A549 (cell line): ENCODE measurements around the gene KRT7. TPM values are rescaled to one million over a fixed set of nuclear protein-coding genes. Genes with fewer than 3 reads are reported as not detected.

Experiments used
- ATAC-seq, 2 experiments: fragments of 200-7000 bp in 1 of 2; fragments of >200 bp in 1 of 2; cut with Nextera tagmentation in 1 of 2; cut with Tn5 transposase in 1 of 2; 3 replicates each; pipeline versions ENCODE4 v1.8.0 to v1.9.1; 2018 to 2020; ENCODE audit warnings: mild to moderate bottlenecking in 1 of 2, moderate library complexity in 1 of 2
- CTCF ChIA-PET: fragments of 300-600 bp; sonication (Branson Sonifier 250); formaldehyde crosslinking; extraction: SDS; loops from one replicate; lab custom pipeline; 2021; ENCODE audit warnings: antibody characterized with exemption, inconsistent platforms; lab: Yijun Ruan, JAX
- POLR2A ChIA-PET: fragments of 350-600 bp; formaldehyde crosslinking; extraction: SDS; loops from one replicate; lab custom pipeline; 2021; ENCODE audit warnings: antibody characterized with exemption, inconsistent platforms; lab: Yijun Ruan, JAX
- DNase-seq, 2 experiments: peaks; one replicate each; pipeline versions ENCODE4 v3.0.0 to v3.0.0-alpha.2; 2011 to 2016; ENCODE audit warnings: low read depth in 1 of 2, low spot score in 1 of 2
- FAIRE-seq: peaks from 2 replicates; lab custom pipeline; 2011; peaks lifted over from hg19 to GRCh38; lab: Jason Lieb, UNC
- H3K27ac ChIP-seq, 2 experiments: fragments of >200 bp; sonication (Bioruptor Twin); formaldehyde crosslinking; 3 replicates each; pipeline ENCODE4 v1.5.1; 2016 to 2017
- H3K4me1 ChIP-seq: fragments of >200 bp; sonication (Bioruptor Twin); formaldehyde crosslinking; 3 replicates; pipeline ENCODE4 v1.6.1; 2016
- H3K4me2 ChIP-seq: fragments of >200 bp; sonication (Bioruptor Twin); formaldehyde crosslinking; 3 replicates; pipeline ENCODE4 v1.6.1; 2016
- H3K4me3 ChIP-seq: fragments of >200 bp; sonication (Bioruptor Twin); formaldehyde crosslinking; 3 replicates; pipeline ENCODE4 v1.5.1; 2016
- H3K9me3 ChIP-seq: fragments of >200 bp; sonication (Bioruptor Twin); formaldehyde crosslinking; 3 replicates; pipeline ENCODE4 v1.6.1; 2016
- BHLHE40 ChIP-seq: IDR thresholded peaks from 2 replicates; pipeline ENCODE4 v1.6.1; 2012; ENCODE audit warnings: low read depth, low read length, inconsistent platforms
- CBX8 ChIP-seq: fragments of 200-600 bp; sonication (generic); IDR thresholded peaks from 2 replicates; pipeline ENCODE4 v1.6.1; 2016
- CEBPB ChIP-seq, 2 experiments: fragments of >200 bp in 1 of 2; sonication (Bioruptor Twin) in 1 of 2; formaldehyde crosslinking in 1 of 2; IDR thresholded peaks; 2 replicates each; pipeline ENCODE4 v1.6.1; 2012 to 2016
- ESRRA ChIP-seq: fragments of 150-350 bp; IDR thresholded peaks from 2 replicates; pipeline ENCODE4 v1.6.1; 2014; ENCODE audit warnings: mild to moderate bottlenecking, low read length, borderline replicate concordance
- FOSB ChIP-seq: fragments of 250-450 bp; sonication (Bioruptor Pico); IDR thresholded peaks from 2 replicates; pipeline ENCODE4 v1.5.0; 2020; ENCODE audit warnings: mild to moderate bottlenecking, moderate library complexity
- FOSL2 ChIP-seq, 2 experiments: fragments of 450-650 bp in 1 of 2; fragments of >200 bp in 1 of 2; sonication (Bioruptor Twin) in 1 of 2; formaldehyde crosslinking; IDR thresholded peaks; 2 replicates each; pipeline versions ENCODE4 v1.5.0 to v1.6.1; 2016 to 2020; ENCODE audit warnings: mild to moderate bottlenecking in 1 of 2, moderate library complexity in 1 of 2
- FOXS1 ChIP-seq: fragments of 250-450 bp; sonication (Bioruptor Pico); IDR thresholded peaks from 2 replicates; pipeline ENCODE4 v1.5.0; 2020; ENCODE audit warnings: mild to moderate bottlenecking, moderate library complexity
- MAFK ChIP-seq: fragments of 450-650 bp; IDR thresholded peaks from 2 replicates; pipeline ENCODE4 v1.6.1; 2014; ENCODE audit not compliant: partially characterized antibody
- MAZ ChIP-seq: fragments of 150-350 bp; IDR thresholded peaks from 2 replicates; pipeline ENCODE4 v1.6.1; 2014; ENCODE audit warnings: antibody characterized with exemption, low read depth, low read length, borderline replicate concordance
- NFE2L2 ChIP-seq: fragments of 150-350 bp; conservative IDR thresholded peaks from 2 replicates; pipeline ENCODE4 v1.6.1; 2014; ENCODE audit warnings: low read length
- POLR2A ChIP-seq: IDR thresholded peaks from 2 replicates; pipeline ENCODE4 v1.6.1; 2012; ENCODE audit warnings: mild to moderate bottlenecking, low read length
- RCOR1 ChIP-seq: fragments of 150-350 bp; IDR thresholded peaks from 2 replicates; pipeline ENCODE4 v1.6.1; 2014; ENCODE audit warnings: antibody characterized with exemption, low read length, low read depth
- RNF2 ChIP-seq: fragments of 200-600 bp; sonication (generic); IDR thresholded peaks from 2 replicates; pipeline ENCODE4 v1.6.1; 2016; ENCODE audit warnings: low read depth, mild to moderate bottlenecking, antibody characterized with exemption, moderate library complexity, borderline replicate concordance
- SREBF2 ChIP-seq: fragments of 450-650 bp; IDR thresholded peaks from 2 replicates; pipeline ENCODE4 v1.6.1; 2014; ENCODE audit warnings: mild to moderate bottlenecking, moderate library complexity
- TFCP2L1 ChIP-seq: fragments of 250-450 bp; sonication (Bioruptor Pico); IDR thresholded peaks from 2 replicates; pipeline ENCODE4 v1.5.0; 2021; ENCODE audit warnings: mild to moderate bottlenecking
- ZC3H11A ChIP-seq: fragments of 450-650 bp; IDR thresholded peaks from 2 replicates; pipeline ENCODE4 v1.6.1; 2014; ENCODE audit warnings: antibody characterized with exemption, mild to moderate bottlenecking
- ZSCAN20 ChIP-seq: fragments of 250-450 bp; sonication (Bioruptor Pico); IDR thresholded peaks from 2 replicates; pipeline ENCODE4 v1.8.0; 2022; ENCODE audit warnings: mild to moderate bottlenecking, moderate library complexity
- WGBS: methylation state at CpG from one replicate; pipeline ENCODE4 v1.1.6; 2017; ENCODE audit errors: missing lambda C conversion rate; 5-methylcytosine and 5-hydroxymethylcytosine counted together
- polyA plus RNA-seq, 4 experiments: library from polyadenylated mRNA; depleted of rRNA in 3 of 4; stranded (reverse); fragments of >200 nt; fragmentation: RNase III in 1 of 4; extraction: RNeasy Plus Mini Kit Qiagen cat#74134 plus additional on column Dnase treatment in 1 of 4; gene quantifications; 2 replicates in 3 of 4; 3 replicates in 1 of 4; pipeline ENCODE4 v1.2.3, GENCODE V29; 2011 to 2017
- TF ChIP-seq, protein P1 (sequence below): fragments of >200 bp; sonication (Bioruptor Twin); formaldehyde crosslinking; IDR thresholded peaks from 2 replicates; pipeline ENCODE4 v1.6.1; 2016
- TF ChIP-seq, protein P2 (sequence below): IDR thresholded peaks from 2 replicates; pipeline ENCODE4 v1.6.1; 2012
- TF ChIP-seq, protein P3 (sequence below): fragments of >200 bp; sonication (Bioruptor Twin); formaldehyde crosslinking; IDR thresholded peaks from 3 replicates; pipeline ENCODE4 v1.5.1; 2016
- TF ChIP-seq, protein P4 (sequence below): fragments of 150-350 bp; IDR thresholded peaks from 2 replicates; pipeline ENCODE4 v1.6.1; 2014; ENCODE audit warnings: low read depth, mild to moderate bottlenecking, low read length
- TF ChIP-seq, protein P5 (sequence below): IDR thresholded peaks from 2 replicates; pipeline ENCODE4 v1.6.1; 2012; ENCODE audit warnings: low read depth, borderline replicate concordance
- TF ChIP-seq, protein P6 (sequence below): fragments of 250-450 bp; sonication (Bioruptor Pico); IDR thresholded peaks from 2 replicates; pipeline ENCODE4 v1.5.0; 2021; ENCODE audit warnings: mild to moderate bottlenecking, moderate library complexity, borderline replicate concordance

Gene KRT7
- polyA plus RNA-seq, 2 of the 4 experiments (the other 2 are of a cell fraction), result 2,623 to 3,055 TPM

DNA sequence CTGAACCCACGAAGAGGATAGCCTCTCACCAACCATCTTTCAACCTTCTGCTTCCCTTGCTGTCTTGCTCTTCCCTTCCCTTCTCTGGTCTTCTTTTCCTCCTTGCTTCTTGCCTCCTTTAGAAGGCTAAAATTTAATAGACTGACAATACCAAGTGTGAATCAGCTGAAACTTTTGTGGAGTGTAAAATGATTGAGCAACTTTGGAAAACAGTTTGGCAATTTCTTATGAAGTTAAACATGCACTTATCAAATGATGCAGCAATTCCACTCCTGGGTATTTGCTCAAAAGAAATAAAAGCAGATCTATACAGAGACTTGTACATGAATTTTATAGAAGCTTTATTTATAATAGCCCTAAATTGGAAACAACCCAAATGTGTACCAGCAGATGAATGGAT is 38.1 kb downstream of the KRT7 start:
- 74% methylated on average over 1 of the region's 1 CpG for WGBS
- FAIRE-seq, result no peak
- H3K4me2 ChIP-seq, result no peak overlapping the region; the same call in 2 of the 3 replicates
- no peak overlapping the region for H3K4me3 ChIP-seq
- H3K27ac ChIP-seq, result peak overlapping the region; percentile 43 to 77
- peaks cover 13% of the 10 kb centered on the region for H3K4me1 ChIP-seq
- H3K9me3 ChIP-seq, result peaks cover 5% of the 10 kb centered on the region; the same call in 2 of the 3 replicates
- TF ChIP-seq FOSL2 (IDR thresholded peaks at IDR 0.05) (no peak), FOSL2 (CRISPR knock-in tag; IDR thresholded peaks at IDR 0.05) (peak; percentile 18; the same call in 1 of the 2 replicates), ZSCAN20 (no peak), CEBPB (IDR thresholded peaks at IDR 0.05) (peak; percentile 66 to 88; a peak in 3 of 4 replicates), RCOR1 (no peak), SREBF2 (no peak), MAFK (peak; percentile 2), BHLHE40 (no peak), MAZ (no peak)
- TF ChIP-seq, protein P1, sequence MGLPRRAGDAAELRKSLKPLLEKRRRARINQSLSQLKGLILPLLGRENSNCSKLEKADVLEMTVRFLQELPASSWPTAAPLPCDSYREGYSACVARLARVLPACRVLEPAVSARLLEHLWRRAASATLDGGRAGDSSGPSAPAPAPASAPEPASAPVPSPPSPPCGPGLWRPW, result 0 out of 2 replicates have a peak, but pooled peaks have one; percentile 27
- TF ChIP-seq, all 56 proteins: peak for 4
- ATAC-seq (no peak), DNase-seq (no peak)
- CTCF ChIA-PET, result interaction anchor here (1.2 to 14.8 kb wide), 6 partner anchors 10 to 609 kb away, joined by 3 to 301 read pairs (median 11); partner anchors contain the start of gene KRT86
- POLR2A ChIA-PET, result interaction anchor here (0.5 to 1.3 kb wide), 2 partner anchors 9 to 1042 kb away, joined by 3 to 6 read pairs; no protein-coding TSS in a partner anchor

DNA sequence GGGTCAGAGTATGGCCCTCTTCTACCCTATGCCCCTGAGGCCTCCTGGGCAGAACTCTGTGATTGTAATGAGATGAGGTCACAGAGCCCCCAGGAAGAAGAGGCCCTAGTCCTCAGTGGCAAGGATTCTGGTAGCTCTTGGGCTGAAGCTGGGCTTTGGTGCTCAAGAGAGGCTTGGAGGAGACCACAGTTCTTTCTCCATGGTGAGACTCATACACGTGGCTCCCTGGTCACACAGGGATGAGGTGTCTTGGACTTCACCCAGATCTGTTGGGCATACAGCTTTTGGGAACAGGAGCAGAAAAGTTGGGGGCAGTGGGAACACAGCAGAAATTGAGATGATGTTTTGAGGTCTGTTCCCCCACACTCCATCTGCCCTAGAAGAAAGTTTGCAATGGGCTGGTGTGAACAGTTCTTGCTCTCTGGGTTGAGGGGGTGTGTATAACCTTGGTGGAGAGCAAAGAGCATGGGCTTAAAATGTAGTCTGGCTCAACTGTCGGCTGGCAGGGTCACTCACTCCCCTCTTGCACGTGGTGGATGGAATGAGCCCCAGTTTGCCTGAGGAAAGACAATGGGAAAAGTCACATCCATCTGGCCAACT is 41.6 kb downstream of the KRT7 start, which contains the start of gene KRT86:
Gene KRT86, plus strand, starts transcription at position 125 of the 600 bp plus-strand sequence. CDS start 27,272 bp downstream, outside the sequence.
- DNase-seq (no peak), ATAC-seq (no peak), FAIRE-seq (no peak)
- H3K4me1 ChIP-seq, result peaks cover 47% of the 10 kb centered on the region
- H3K4me3 ChIP-seq, result no peak within 1 kb of the TSS
- 83% methylated on average over 3 of the region's 3 CpGs for WGBS
- H3K9me3 ChIP-seq, result peaks cover 5% of the 10 kb centered on the region; the same call in 2 of the 3 replicates
- H3K27ac ChIP-seq, result peak within 1 kb of the TSS; percentile 96 to 100
- CTCF ChIA-PET, result interaction anchor here (0.8 to 15.3 kb wide), 6 partner anchors 9 to 605 kb away, joined by 3 to 387 read pairs (median 154); partner anchors contain the start of gene KRT83
- TF ChIP-seq, protein P2, sequence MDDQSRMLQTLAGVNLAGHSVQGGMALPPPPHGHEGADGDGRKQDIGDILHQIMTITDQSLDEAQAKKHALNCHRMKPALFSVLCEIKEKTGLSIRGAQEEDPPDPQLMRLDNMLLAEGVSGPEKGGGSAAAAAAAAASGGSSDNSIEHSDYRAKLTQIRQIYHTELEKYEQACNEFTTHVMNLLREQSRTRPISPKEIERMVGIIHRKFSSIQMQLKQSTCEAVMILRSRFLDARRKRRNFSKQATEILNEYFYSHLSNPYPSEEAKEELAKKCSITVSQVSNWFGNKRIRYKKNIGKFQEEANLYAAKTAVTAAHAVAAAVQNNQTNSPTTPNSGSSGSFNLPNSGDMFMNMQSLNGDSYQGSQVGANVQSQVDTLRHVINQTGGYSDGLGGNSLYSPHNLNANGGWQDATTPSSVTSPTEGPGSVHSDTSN, result no peak
- TF ChIP-seq, protein P3, sequence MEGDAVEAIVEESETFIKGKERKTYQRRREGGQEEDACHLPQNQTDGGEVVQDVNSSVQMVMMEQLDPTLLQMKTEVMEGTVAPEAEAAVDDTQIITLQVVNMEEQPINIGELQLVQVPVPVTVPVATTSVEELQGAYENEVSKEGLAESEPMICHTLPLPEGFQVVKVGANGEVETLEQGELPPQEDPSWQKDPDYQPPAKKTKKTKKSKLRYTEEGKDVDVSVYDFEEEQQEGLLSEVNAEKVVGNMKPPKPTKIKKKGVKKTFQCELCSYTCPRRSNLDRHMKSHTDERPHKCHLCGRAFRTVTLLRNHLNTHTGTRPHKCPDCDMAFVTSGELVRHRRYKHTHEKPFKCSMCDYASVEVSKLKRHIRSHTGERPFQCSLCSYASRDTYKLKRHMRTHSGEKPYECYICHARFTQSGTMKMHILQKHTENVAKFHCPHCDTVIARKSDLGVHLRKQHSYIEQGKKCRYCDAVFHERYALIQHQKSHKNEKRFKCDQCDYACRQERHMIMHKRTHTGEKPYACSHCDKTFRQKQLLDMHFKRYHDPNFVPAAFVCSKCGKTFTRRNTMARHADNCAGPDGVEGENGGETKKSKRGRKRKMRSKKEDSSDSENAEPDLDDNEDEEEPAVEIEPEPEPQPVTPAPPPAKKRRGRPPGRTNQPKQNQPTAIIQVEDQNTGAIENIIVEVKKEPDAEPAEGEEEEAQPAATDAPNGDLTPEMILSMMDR, result no peak
- TF ChIP-seq POLR2A (no peak), CEBPB (IDR thresholded peaks at IDR 0.05) (no peak), CBX8 (no peak), FOXS1 (no peak)
- POLR2A ChIA-PET, result interaction anchor here (0.9 to 11.7 kb wide), 3 partner anchors 9 to 127 kb away, joined by 3 to 383 read pairs (median 4); no protein-coding TSS in a partner anchor
- no peak within 1 kb of the TSS for H3K4me2 ChIP-seq

DNA sequence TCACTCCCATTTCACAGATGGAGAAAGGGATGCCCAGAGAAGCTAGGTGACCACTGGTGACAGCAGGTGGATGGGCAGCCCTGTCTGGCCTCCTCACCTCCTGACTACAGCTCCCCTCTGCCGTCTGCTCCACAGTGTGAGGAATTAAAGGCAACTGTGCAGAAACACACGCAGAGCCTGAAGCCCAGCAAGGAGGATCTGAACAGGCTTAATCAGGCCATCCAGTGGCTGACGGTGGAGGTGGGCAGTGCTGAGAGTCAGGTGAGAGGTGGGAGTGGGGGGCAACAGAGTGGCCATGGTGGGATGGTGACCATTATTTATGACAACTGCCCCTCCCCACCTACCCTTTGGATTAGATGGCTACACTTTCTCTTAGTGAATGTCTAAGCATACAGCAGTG is 42.6 kb downstream of the KRT7 start:
- POLR2A ChIA-PET, result interaction anchor here (0.6 to 11.7 kb wide), 3 partner anchors 24 to 213 kb away, joined by 3 to 383 read pairs (median 3); no protein-coding TSS in a partner anchor
- Histone ChIP-seq H3K4me3 (no peak overlapping the region), H3K4me2 (no peak overlapping the region), H3K9me3 (peaks cover 5% of the 10 kb centered on the region; the same call in 2 of the 3 replicates), H3K4me1 (peaks cover 52% of the 10 kb centered on the region), H3K27ac (peak overlapping the region; percentile 96 to 100)
- 90% methylated on average over 3 of the region's 3 CpGs for WGBS
- FAIRE-seq (peak; percentile 73), DNase-seq (no peak), ATAC-seq (no peak)
- CTCF ChIA-PET, result interaction anchor here (0.6 to 15.3 kb wide), 8 partner anchors 10 to 604 kb away, joined by 3 to 387 read pairs (median 6); partner anchors contain the start of genes KRT7 and KRT83
- TF ChIP-seq, protein P4, sequence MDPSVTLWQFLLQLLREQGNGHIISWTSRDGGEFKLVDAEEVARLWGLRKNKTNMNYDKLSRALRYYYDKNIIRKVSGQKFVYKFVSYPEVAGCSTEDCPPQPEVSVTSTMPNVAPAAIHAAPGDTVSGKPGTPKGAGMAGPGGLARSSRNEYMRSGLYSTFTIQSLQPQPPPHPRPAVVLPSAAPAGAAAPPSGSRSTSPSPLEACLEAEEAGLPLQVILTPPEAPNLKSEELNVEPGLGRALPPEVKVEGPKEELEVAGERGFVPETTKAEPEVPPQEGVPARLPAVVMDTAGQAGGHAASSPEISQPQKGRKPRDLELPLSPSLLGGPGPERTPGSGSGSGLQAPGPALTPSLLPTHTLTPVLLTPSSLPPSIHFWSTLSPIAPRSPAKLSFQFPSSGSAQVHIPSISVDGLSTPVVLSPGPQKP, result no peak
- TF ChIP-seq ZC3H11A (no peak), ESRRA (no peak), FOSB (CRISPR knock-in tag) (no peak), SREBF2 (no peak), NFE2L2 (no peak), TFCP2L1 (CRISPR knock-in tag) (no peak), RNF2 (no peak)
- TF ChIP-seq, protein P5, sequence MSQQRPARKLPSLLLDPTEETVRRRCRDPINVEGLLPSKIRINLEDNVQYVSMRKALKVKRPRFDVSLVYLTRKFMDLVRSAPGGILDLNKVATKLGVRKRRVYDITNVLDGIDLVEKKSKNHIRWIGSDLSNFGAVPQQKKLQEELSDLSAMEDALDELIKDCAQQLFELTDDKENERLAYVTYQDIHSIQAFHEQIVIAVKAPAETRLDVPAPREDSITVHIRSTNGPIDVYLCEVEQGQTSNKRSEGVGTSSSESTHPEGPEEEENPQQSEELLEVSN, result no peak
- TF ChIP-seq, protein P2, result no peak
- TF ChIP-seq, protein P6, sequence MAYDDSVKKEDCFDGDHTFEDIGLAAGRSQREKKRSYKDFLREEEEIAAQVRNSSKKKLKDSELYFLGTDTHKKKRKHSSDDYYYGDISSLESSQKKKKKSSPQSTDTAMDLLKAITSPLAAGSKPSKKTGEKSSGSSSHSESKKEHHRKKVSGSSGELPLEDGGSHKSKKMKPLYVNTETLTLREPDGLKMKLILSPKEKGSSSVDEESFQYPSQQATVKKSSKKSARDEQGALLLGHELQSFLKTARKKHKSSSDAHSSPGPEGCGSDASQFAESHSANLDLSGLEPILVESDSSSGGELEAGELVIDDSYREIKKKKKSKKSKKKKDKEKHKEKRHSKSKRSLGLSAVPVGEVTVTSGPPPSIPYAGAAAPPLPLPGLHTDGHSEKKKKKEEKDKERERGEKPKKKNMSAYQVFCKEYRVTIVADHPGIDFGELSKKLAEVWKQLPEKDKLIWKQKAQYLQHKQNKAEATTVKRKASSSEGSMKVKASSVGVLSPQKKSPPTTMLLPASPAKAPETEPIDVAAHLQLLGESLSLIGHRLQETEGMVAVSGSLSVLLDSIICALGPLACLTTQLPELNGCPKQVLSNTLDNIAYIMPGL (CRISPR knock-in tag), result no peak
